Measurements from ENCODE around the gene COL7A1.

DNA sequence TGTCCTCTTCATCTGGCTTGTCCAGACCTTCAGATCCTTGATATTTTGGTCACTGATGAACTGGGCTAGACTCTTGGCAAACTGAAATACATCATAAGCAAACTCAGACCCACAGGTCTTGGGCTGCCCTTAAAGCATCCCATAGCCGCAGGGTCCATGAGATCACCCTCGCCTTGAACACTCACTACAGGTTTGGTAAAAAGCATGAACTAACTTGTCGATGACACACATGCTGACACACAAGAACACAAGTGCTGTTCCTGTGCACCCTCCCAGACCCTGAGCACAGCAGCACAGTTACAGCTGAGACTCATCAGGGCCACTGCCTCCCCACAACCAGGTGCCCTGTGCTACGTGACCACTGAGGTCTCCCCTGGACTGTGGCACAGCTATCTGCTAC is 59.6 kb downstream of the COL7A1 start:
- TF ChIP-seq CTCF (IDR thresholded peaks at IDR 0.05) = no peak
- no peak for TF ChIP-seq EZH2 (IDR thresholded peaks at IDR 0.05; ENCODE audit: borderline replicate concordance, insufficient read depth, low read depth, low read length, poor library complexity, severe bottlenecking)

All from B cell (primary cell).